GM18520 (cell line): Measurements from ENCODE around the gene GAB1.
A peak's percentile ranks its signal among the peaks of the same experiment; 100 is the strongest.

Experiments
- ATAC-seq: cut with Tn5 transposase; IDR thresholded peaks from one replicate; pipeline ENCODE4 v1.9.1; 2021; ENCODE audit not compliant: unreplicated experiment

GAB1 gene

GRCh38 chr4:143383005-143383574, 46.4 kb downstream of the GAB1 start:
- no peak for ATAC-seq

- ATAC-seq = no peak
Measured at GRCh38 chr4:143384381-143384994, 47.8 kb downstream of the GAB1 start.

GRCh38 chr4:143386812-143387211, 50.1 kb downstream of the GAB1 start:
- ATAC-seq = no peak

- ATAC-seq = no peak
Measured at GRCh38 chr4:143389579-143390195, 53.0 kb downstream of the GAB1 start.

GRCh38 chr4:143390764-143391163, 54.1 kb downstream of the GAB1 start:
- no peak for ATAC-seq

- no peak for ATAC-seq
Measured at GRCh38 chr4:143391261-143391660, 54.6 kb downstream of the GAB1 start.

GRCh38 chr4:143391895-143392294, 55.2 kb downstream of the GAB1 start:
- no peak for ATAC-seq

- no peak for ATAC-seq
Measured at GRCh38 chr4:143393195-143393594, 56.5 kb downstream of the GAB1 start.

- ATAC-seq = no peak
Measured at GRCh38 chr4:143394739-143395453, 58.2 kb downstream of the GAB1 start.

- ATAC-seq = no peak
Measured at GRCh38 chr4:143396695-143397094, 60.0 kb downstream of the GAB1 start.

- no peak for ATAC-seq
Measured at GRCh38 chr4:143397335-143397734, 60.7 kb downstream of the GAB1 start.

GRCh38 chr4:143397887-143398286, 61.2 kb downstream of the GAB1 start:
- no peak for ATAC-seq

GRCh38 chr4:143399113-143399949, 62.7 kb downstream of the GAB1 start:
- ATAC-seq = no peak

- ATAC-seq = no peak
Measured at GRCh38 chr4:143400082-143400481, 63.4 kb downstream of the GAB1 start.

GRCh38 chr4:143402776-143403552, 66.3 kb downstream of the GAB1 start:
- ATAC-seq = peak; percentile 38

GRCh38 chr4:143403553-143403820, 66.8 kb downstream of the GAB1 start:
- ATAC-seq = no peak

- peak; percentile 84 for ATAC-seq
Measured at GRCh38 chr4:143404555-143404954, 67.9 kb downstream of the GAB1 start.

GRCh38 chr4:143405075-143405730, 68.5 kb downstream of the GAB1 start:
- no peak for ATAC-seq

- no peak for ATAC-seq
Measured at GRCh38 chr4:143406523-143406922, 69.8 kb downstream of the GAB1 start.

- no peak for ATAC-seq
Measured at GRCh38 chr4:143407474-143407873, 70.8 kb downstream of the GAB1 start.
